Fibroblast of lung (primary cell): ENCODE measurements around the gene DHX35.

ENCODE experiments used
- EZH2 ChIP-seq: IDR thresholded peaks from 2 replicates; pipeline ENCODE4 v1.5.1; 2012; ENCODE audit warnings: low read length, control low read depth, mild to moderate bottlenecking; ENCODE audit errors: missing control alignments
- TF ChIP-seq, protein P1 (sequence below), 2 donors: IDR thresholded peaks in 1 of 2; conservative IDR thresholded peaks in 1 of 2; 1 replicate in 1 of 2; 2 replicates in 1 of 2; pipeline ENCODE4 v1.5.1; 2011 to 2012; ENCODE audit warnings: low read length in 2 of 2, control low read depth in 1 of 2, inconsistent platforms in 1 of 2, low read depth in 1 of 2, mild to moderate bottlenecking in 1 of 2

GRCh38 chr20:39045676-39046075 lies 83.5 kb downstream of the DHX35 start:
- TF ChIP-seq, protein P1, sequence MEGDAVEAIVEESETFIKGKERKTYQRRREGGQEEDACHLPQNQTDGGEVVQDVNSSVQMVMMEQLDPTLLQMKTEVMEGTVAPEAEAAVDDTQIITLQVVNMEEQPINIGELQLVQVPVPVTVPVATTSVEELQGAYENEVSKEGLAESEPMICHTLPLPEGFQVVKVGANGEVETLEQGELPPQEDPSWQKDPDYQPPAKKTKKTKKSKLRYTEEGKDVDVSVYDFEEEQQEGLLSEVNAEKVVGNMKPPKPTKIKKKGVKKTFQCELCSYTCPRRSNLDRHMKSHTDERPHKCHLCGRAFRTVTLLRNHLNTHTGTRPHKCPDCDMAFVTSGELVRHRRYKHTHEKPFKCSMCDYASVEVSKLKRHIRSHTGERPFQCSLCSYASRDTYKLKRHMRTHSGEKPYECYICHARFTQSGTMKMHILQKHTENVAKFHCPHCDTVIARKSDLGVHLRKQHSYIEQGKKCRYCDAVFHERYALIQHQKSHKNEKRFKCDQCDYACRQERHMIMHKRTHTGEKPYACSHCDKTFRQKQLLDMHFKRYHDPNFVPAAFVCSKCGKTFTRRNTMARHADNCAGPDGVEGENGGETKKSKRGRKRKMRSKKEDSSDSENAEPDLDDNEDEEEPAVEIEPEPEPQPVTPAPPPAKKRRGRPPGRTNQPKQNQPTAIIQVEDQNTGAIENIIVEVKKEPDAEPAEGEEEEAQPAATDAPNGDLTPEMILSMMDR (conservative IDR thresholded peaks at IDR 0.05 in 1 of 2, IDR thresholded peaks at IDR 0.05 in 1 of 2; ENCODE audit: low read depth in 1 of 2, low read length in 2 of 2), result no peak
- no peak for TF ChIP-seq EZH2
